NCI-H187 treated with DMSO at 0.1 percent for 48 hours (cell line): ENCODE data around the gene DNAL1.
"Not testable (repeated sequence)": the region's sequence is repeated elsewhere in the genome, so short reads cannot be mapped to it uniquely, and the experiment has no call there.

Source experiments
- DNase-seq: peaks from one replicate; lab custom pipeline; 2025; lab: John Stamatoyannopoulos, UW

DNAL1 gene

DNA sequence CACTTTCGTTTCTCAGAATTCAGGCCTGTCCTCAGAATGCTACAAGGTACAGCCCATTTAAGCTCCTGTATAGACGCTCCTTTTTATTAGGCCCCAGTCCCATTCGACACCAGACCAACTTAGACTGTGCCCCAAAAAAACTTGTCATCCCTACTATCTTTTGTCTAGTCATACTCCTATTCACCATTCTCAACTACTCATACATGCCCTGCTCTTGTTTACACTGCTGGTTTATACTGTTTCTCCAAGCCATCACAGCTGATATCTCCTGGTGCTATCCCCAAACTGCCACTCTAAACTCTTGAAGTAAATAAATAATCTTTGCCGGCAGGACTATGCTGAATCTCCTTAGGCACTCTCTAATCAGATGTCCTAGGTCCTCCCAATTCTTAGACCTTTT, 63.3 kb downstream of the DNAL1 start:
- DNase-seq: not testable (repeated sequence)

DNA sequence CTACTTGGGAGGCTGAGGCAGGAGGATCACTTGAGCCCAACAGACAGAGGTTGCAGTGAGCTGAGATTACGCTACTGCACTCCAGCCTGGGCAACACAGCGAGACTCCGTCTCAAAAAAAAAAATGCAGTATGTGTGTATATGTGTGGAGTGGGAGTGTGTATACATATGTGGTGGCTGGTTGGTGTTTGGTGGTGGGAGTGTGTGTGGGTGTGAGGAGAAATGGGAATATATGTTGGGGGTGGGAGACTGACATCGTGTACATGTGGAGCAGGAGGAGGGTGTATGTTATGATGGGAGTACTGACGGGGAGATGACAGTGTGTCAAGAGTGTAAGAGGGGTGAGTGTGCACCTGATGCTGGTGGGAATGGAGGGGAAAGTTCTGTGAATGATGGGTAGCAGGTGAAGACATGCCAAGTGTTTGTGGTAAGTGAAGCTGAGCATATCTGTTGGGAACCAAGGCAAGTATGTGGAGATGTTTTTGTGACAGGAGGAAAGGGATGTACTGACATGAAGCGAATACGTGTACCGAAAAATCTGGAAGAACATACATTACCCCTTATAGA, 65.2 kb downstream of the DNAL1 start:
- DNase-seq: no peak

DNA sequence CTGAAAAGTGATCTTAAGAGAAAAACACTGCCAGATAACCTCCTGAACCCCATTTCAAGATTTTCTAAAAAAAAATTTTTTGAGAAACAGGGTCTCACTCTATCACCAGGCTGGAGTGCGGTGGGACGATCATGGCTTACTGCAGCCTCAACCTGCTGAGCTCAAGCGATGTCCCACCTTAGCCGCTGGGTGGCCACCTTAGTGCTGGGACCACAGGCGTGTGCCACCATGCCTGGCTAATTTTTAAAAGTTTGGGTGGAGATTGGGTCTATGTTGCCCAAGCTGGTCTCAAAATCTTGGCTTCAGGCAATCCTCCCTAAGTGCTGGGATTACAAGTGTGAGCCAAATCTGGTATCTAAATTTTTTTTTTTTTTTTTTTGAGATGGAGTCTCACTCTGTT, 66.0 kb downstream of the DNAL1 start:
- DNase-seq: no peak

DNA sequence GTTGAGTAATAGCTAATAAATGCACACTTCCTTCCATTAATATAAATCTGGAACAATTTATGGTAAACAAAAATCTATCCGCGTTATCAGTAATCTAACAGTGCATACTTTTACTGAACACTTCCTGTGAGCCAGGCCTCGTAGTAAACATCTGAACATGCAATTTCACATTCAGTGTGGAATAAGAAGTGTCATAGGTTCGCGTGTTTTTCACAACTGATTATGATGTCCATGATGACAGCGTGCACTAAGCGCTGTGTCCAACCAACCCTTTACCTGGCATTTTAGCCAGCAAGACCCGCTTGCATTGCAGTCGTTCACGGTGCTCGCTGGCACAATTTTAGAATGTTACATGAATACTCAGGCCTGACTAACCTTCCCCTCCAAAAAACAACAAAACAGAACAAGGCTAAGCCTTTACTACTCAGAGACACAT, 67.3 kb downstream of the DNAL1 start:
- no peak for DNase-seq

DNA sequence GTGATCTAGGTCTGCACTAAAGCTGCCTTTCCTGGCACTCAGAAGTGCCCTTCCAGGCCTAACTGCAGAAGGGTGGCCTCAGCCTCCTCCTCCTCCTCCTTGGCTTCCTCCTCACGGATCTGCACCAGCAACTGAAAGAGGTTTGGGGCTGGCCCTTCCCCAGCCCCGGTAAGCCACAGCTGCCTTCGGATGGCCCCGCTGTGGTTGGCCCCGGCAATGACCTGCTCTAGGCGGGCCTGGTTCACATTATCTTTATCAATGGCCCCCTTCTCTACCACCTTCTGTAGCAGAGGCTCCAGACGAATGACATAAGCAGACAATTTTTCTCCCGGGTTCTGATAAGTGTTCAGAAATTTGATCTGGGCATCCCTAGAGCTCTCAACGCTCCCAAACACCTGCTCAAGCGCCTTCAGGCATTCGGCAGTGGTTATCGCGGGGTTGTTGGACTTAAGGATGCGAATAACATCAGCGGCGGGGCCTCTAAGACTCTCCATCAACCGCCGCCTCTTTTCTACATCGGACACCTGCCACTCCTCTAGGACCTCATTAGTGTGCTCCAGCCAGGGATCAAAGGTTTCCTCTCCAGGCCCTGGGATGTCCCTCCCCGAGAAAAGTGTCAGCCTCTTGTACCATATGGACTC, 67.9 kb downstream of the DNAL1 start:
- DNase-seq: peak; percentile 87

DNA sequence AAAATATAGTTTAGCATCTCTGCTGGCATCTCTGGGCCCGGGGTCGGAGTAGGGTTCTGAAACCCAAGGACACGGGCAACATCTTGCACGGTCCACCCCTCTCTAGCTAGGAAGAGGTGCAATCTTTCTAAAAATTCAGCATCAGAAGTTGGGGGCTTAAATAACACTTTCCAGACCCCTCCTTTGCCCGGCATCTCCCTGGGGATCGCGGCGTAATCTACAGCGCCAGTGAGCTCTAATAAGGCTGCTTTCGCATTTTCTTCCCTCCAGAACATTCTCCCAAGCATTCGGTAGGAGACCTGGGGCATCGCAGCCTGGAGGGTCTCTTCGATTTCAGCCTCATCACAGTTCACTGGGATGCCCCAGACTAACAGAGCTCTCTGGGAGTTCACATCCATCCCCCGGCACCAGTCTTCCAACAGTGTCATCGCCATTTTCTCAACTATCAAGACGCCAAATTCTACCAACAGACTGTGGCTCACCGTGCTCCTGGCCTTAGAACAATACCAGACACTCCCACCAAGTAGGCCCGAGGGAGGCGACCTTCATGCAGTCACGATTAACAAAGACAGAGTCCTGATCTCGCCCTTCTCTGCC, 68.5 kb downstream of the DNAL1 start:
- no peak for DNase-seq

DNA sequence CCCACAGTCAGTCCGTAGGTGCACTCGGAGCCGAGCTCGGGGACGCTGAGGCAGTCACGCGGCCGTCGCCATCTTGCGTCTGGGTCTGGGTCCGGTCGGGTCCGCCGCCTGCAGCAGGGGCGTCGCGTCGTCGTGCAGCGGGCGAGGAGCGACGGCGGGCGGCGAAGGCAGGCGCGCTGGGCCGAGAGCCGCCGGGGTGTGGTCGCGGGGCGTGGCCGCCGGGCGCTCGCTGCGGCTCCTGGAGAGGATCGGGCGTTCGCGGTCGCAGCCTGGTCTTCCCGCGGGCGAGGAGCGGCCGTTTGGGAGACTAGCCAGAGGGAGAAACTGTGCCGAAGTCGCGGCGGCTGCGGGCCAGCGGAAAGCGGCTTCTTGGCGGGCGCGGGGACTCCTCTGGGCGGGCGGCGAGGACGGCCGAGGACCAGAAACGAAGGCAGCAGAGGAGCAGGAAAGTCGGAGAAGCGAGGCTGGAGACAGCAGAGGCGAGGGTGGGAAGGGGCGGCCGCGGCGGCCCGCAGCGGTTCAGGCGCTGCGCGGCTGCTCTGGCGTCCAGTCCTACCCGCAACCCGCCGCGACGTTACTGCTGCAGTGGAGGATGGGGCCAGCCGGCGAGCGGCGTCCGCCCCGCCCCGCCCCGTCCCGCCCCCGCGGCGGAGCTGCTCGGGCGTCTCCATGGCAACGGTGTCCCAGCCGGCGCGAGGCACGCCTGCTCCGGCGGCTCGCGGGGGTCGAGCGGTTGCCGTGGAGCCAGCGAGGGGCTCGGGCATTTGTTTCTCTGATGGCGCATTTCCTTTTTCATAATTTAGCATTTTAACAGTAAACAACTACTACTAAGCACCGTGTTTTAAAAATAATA, 69.2 kb downstream of the DNAL1 start, which contains the start of gene PNMA1:
Gene PNMA1, minus strand, starts transcription at position 582 of the 853 bp plus-strand sequence. CDS start 745 bp downstream, outside the sequence.
- peak; percentile 36 for DNase-seq

DNA sequence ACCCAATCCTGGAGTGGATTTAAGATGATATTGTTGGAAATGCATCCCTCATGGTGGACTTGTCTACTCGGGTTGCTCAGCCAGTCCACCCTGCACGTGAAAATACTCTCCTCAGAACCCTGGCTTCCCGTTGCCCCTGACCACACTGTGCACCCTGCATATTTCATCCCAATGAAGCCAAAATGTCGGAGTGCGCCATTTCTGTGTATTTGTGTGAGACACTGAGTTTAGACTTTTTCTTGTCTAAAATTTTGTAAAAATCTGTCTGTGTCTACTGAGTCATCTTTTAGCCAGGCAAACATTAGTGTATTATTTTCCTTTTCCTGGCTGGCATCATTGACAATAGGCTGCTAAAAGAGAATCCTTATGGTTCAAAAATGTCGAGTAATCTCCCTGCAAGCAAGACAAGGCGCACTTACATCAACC, 69.9 kb downstream of the DNAL1 start:
- no peak for DNase-seq

DNA sequence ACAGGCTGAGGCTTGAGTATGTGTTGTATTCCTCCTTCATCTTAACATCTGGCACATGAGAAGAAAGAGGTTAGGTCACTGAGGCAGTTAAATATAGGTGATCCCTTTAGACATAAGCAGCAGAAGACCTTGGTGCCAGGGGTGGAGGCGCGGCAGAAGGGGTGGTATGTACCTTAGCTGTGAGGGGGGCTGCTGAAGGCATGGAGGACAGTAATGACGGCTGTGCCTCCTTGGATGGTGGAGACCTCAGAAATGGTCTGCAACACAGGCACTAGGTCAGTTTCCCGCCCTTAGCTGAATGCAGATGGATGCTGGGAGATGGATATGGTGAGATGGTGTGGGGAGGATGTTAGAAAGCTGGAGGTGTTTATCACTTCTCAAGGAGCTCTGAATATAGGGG, 70.9 kb downstream of the DNAL1 start:
- DNase-seq: no peak

DNA sequence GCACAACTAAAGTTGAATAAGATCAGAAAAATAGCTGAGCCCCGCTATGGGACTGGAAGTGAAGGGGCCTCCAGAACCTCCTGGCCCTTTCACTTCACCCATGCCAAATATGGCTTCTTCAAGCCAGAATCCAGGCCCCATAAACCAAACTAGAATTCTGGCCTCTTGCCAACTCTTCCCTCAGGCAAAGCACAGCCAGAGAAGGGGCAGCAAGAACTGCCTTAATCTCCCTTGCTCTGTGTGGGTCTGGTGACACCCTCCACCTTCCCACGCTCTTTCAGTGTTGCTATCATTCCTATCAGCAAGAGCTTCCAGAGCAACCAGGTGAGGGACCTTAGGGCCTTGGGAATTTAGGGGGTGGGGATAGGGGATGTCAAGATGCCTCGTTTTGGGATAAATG, 72.5 kb downstream of the DNAL1 start:
- DNase-seq: no peak

DNA sequence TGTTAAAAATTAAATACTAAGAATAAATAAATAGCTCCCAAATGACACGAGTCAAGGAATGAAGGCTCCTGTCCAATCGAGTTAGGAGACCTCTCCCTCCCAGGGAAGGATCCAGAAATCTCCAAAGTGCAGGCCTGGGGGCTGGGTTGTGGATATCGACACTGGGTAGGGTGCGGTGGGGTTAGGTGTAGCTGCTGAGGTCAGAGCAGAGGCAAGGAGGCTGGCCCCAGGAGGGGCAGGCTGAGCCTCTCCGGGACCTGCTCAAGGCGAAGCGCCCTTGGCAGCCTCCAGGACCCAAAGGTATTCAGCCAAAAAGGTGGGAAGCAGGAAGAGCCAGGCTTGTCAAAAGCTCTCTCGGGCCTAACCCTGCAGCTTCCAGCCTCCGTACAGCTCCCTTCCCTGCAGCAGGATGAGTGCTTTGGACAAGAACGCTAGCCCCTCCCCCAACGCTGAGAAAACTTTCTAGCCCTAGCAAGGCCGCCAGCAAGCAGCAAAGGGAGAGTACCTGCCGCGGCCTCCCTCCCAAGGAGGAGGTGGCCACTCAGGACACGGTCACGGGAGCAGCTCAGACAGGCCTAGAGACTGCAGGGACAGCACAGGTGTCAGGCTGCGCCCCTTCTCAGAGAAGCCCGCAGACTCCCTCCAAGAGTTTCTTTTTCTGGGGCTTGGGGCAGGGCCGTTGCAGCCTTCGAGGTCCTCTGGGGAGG, 73.1 kb downstream of the DNAL1 start:
- DNase-seq: no peak

DNA sequence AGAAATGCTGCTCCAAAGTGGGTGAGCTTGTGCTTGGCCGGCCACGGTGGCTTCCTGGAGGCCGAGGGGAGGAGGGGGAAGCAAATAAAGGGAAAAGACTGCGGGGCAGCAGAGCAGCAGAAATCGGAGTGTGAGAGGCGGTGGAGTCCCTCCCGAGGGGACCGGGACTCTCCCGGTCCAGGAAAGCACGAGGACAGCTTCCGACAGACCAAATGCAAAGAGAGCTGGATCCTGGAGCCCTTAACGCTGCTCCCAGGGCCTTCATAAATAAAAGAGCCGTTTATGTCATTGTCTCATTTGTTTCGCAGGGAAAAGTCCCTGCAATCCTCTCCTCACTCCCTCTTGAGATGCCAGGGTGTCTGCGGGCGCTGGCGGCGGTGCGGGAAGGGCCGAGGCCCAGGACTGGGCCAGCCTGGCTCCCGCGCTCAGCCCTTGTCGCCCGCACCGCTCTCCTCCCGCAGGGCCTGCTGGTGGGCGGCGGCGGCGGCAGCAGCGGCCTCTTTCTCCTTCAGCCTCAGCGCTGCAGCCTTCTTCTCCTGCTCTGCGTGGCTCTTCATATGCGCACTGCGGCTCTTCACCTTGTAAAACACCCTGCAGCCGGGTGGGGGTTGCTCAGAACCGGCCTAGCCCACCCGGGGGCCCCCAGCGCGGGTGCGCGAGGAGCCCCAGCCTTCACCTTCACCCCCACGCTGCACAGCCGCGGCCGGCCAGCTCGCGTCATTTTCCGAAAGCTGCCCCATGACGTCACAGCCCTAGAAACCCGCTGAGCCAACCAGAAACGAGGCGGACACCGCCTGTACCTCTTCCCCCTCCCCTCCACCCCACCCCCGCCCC, 73.8 kb downstream of the DNAL1 start:
- no peak for DNase-seq

DNA sequence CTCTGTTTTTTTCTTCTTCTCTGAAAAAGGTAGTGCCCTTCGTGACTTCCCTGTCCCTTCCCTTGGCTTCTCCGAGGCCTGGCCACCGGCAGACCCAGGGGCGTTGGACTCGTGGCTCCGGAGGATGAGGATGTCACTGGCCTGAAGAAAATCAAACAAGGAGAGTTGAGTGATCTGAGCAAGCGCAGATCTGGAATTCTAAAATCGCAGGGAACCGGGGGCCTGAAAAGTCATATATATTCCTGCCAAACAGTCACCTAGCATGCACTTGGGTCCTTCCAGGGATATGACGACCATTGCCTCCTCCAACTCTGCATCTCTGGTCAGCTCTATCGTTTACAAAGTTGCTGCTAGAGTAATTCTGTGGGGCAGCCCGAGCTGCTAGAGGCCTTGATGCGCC, 74.6 kb downstream of the DNAL1 start:
- no peak for DNase-seq

DNA sequence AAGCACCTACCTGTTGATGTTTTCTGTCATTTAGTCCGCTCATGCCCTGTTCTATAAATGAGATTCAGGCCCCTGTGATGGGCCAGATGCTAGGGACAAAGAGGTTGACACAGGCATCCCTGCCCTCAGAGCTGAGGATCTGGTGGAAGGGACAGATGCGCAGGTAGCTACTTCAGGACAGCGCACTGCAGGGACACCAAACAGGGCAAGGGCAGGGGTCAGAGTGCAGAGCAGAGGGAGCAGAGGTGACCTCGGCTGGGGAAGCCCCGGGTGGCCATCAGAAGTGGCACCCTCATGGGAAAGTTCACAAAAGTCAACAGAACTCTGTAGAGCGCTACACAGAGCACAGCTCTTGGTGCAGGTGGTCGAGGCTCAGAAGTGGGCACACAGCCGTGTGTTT, 75.0 kb downstream of the DNAL1 start:
- no peak for DNase-seq

DNA sequence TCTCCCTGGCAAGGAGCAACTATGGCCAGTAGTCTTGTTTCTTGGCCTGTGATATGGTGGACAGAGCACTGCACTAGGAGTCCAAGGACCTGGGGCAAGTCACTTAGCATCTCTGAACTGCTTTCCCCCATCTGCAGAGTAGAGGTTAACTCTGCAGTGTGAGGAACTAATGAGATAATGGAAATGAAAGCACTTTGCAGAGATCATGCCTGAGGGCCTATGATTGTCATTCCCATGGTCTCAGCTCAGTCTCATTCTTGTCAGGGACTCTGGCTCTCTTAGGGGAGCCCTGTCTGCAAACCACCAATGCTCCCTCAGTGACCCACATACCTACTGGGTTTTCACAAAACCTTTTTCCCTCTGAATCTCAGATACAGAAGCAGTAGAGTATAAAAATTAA, 75.8 kb downstream of the DNAL1 start:
- no peak for DNase-seq

DNA sequence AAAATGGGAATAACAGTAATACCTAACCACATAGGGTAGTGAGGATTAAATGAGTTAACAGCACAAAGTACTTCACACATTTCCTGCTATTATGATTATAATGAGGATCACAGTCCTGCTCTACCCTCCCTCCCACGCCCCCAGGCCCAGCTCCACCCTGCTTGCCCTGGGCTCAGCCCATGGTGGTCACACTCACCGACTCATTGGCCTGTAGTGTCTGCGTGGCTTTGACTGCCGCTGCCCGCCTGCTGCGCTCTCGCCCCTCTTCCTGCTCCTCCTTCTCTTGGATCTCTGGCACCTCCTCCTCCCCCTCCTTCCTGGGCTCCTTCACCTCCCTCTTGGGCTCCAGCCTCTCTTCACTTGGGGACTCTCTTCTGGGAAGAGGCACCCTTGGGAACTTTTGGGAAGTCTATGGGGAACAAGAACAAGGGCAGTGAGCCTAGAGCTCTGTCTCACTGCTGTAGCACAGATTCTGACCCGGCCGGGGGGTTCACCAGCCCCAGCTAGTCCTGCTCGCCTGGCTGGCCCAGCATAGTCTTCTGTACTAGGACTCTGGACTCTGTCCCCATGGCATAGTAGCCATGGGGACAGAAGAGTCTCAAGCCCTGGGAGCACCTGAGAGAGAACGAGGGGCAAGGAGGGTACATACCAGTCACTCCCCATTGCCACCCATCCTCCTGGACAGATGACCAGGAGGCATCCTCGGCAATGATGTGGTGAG, 76.5 kb downstream of the DNAL1 start:
- DNase-seq: no peak

DNA sequence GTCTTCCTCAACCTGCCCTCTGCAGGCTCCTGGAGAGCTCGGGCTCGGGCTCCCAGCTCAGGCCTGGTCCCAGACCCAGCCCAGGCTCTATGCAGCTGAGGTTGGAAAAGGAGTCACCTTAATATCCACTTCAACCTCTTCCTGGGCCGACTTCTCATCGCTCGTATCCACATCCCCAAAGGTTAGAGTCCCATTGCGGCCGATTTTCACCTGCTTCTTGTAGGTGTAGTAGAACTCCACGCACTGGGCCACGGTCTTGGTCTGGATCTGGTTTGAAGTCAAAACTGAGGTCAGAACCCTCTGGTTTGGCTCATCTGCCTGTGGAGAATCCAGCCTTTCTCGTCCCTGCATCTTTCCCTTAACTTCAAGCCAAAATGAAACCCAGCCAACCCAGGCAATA, 77.8 kb downstream of the DNAL1 start:
- no peak for DNase-seq

DNA sequence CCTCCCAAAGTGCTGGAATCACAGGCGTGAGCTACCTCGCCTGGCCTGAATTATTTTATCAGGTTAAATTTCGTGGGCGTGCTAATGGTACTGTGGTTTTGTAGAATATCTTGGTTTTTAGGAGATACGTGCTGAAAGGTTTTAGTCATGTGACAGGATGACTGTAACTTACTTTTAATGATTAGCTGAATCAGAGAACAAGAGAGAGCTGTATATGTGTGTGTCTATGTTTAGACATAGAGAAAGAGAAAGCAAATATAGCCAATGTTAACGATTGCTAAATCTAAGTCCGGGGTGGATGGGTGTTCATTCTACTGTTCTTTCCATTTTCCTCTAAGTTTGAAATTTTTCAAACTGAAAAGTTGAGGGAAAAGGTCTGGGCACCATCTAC, 78.6 kb downstream of the DNAL1 start:
- DNase-seq: no peak

DNA sequence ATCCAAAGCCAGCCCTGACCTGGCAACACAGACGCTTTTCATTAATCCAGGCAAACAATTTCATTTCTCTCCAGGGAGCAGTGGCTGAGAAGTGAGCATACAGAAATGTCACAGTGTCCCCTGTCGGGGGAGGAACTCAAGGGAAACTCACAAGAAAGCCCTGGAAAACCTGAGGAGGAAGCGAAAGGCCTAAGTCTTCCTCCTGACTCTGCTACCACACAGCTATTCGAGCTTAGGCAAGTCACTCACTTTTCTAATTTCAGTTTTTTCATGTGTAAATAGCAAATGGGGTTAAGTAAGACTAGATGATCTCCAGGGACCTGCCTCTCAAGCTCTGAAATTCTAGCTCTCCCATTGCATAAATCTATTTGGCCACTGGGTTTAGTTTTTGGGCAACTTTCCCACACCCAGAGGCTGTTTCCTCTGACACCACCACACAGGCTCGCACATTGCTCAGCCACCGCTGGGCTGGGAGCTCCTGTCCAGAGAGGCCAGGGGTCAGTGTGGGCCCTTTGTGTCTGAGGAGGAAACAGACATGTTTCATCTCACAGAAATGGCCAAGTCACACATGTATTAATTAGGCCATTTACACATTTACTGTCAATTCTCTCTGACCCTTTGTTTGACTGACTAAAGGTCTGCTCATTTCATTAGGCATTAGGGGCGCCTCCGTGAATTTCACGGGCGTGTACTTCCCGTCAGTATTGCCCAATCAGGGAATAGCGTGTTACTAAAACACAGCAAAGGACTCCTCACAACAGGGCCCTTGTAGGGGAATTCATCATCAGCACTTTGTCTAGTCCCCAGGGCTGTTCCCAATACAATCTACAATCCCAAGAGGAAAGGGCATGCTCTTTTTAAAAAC, 79.2 kb downstream of the DNAL1 start:
- DNase-seq: no peak

DNA sequence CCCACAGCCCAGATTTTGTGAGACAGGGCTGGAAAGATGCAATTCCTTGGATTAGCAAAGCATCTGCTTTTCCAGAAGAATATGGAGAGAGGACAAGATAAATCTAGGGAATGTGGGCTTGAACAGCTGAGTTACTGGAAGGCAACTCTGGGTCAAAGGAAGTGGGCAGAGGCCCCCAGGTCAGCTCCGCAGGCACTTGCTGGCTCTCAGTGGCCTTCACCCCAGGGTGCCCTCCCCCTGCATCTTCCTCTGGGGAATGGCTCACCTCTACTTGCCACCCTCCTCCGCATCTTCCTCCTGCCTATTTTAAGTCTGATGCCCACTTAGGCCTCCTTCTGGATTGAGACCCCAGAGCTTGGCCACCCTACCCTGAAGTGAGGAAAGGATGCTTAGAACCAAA, 79.9 kb downstream of the DNAL1 start:
- no peak for DNase-seq
